Keratinocyte (primary cell): ENCODE measurements around the gene TTC14.

Experiments used
- EZH2 ChIP-seq: IDR thresholded peaks from one replicate; pipeline ENCODE4 v1.6.1; 2012; ENCODE audit warnings: inconsistent platforms, mild to moderate bottlenecking, low read length, moderate library complexity
- TF ChIP-seq, protein P1 (sequence below), 3 experiments: IDR thresholded peaks in 1 of 3; conservative IDR thresholded peaks in 1 of 3; optimal IDR thresholded peaks in 1 of 3; 2 replicates in 2 of 3; 3 replicates in 1 of 3; pipeline versions ENCODE3 to v1.5.1; 2011; ENCODE audit warnings: low read length in 3 of 3, mild to moderate bottlenecking in 3 of 3, moderate library complexity in 2 of 3, control low read depth in 1 of 3, inconsistent platforms in 1 of 3; ENCODE audit not compliant: insufficient read depth in 2 of 3; ENCODE audit errors: extremely low read depth in 1 of 3

DNA sequence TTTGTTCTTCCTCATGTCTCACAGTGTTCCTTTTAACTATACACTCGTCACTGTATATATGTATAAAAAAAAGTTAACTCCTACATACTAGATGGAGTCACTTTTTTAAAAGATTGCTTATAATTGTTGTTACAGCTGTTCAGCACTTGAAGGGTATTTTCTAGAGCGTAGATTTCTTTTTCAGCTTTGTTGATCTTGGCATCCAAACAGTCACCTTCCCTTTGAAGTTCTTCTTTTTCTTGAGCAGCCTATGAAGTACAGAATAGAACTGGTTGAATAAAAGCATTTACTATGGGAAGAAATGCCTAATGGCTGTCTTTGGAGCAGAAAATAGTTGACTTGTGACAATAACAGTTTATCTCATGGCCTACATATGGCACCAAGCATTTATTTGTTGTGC, 17.8 kb downstream of the TTC14 start:
- TF ChIP-seq, protein P1, sequence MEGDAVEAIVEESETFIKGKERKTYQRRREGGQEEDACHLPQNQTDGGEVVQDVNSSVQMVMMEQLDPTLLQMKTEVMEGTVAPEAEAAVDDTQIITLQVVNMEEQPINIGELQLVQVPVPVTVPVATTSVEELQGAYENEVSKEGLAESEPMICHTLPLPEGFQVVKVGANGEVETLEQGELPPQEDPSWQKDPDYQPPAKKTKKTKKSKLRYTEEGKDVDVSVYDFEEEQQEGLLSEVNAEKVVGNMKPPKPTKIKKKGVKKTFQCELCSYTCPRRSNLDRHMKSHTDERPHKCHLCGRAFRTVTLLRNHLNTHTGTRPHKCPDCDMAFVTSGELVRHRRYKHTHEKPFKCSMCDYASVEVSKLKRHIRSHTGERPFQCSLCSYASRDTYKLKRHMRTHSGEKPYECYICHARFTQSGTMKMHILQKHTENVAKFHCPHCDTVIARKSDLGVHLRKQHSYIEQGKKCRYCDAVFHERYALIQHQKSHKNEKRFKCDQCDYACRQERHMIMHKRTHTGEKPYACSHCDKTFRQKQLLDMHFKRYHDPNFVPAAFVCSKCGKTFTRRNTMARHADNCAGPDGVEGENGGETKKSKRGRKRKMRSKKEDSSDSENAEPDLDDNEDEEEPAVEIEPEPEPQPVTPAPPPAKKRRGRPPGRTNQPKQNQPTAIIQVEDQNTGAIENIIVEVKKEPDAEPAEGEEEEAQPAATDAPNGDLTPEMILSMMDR (optimal IDR thresholded peaks at IDR 0.05 in 1 of 3, IDR thresholded peaks at IDR 0.05 in 1 of 3, conservative IDR thresholded peaks at IDR 0.05 in 1 of 3; ENCODE audit: extremely low read depth in 1 of 3, insufficient read depth in 2 of 3, low read length in 3 of 3), result no peak
- TF ChIP-seq EZH2, result no peak
